ENCODE measurements around the gene CNTNAP5.

- no peak for TF ChIP-seq REST (IDR thresholded peaks at IDR 0.05)
- TF ChIP-seq RXRA (IDR thresholded peaks at IDR 0.05) = no peak
- TF ChIP-seq CTCF (IDR thresholded peaks at IDR 0.05; ENCODE audit: low read depth, low read length, missing input control) = no peak
- TF ChIP-seq TAF1 (conservative IDR thresholded peaks at IDR 0.05) = no peak
- TF ChIP-seq, protein P1, sequence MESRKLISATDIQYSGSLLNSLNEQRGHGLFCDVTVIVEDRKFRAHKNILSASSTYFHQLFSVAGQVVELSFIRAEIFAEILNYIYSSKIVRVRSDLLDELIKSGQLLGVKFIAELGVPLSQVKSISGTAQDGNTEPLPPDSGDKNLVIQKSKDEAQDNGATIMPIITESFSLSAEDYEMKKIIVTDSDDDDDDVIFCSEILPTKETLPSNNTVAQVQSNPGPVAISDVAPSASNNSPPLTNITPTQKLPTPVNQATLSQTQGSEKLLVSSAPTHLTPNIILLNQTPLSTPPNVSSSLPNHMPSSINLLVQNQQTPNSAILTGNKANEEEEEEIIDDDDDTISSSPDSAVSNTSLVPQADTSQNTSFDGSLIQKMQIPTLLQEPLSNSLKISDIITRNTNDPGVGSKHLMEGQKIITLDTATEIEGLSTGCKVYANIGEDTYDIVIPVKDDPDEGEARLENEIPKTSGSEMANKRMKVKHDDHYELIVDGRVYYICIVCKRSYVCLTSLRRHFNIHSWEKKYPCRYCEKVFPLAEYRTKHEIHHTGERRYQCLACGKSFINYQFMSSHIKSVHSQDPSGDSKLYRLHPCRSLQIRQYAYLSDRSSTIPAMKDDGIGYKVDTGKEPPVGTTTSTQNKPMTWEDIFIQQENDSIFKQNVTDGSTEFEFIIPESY (IDR thresholded peaks at IDR 0.05) = no peak
- no peak for TF ChIP-seq SP1 (IDR thresholded peaks at IDR 0.05)
- TF ChIP-seq, protein P2, sequence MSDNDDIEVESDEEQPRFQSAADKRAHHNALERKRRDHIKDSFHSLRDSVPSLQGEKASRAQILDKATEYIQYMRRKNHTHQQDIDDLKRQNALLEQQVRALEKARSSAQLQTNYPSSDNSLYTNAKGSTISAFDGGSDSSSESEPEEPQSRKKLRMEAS (IDR thresholded peaks at IDR 0.05) = no peak
- no peak for TF ChIP-seq YY1 (IDR thresholded peaks at IDR 0.05)
- TF ChIP-seq JUND (IDR thresholded peaks at IDR 0.05) = no peak
- TF ChIP-seq RAD21 (IDR thresholded peaks at IDR 0.05) = no peak
- TF ChIP-seq FOXA1 (IDR thresholded peaks at IDR 0.05) = no peak
- no peak for TF ChIP-seq HNF4A (conservative IDR thresholded peaks at IDR 0.05)
- TF ChIP-seq ATF3 (IDR thresholded peaks at IDR 0.05) = no peak
- TF ChIP-seq EGR1 (IDR thresholded peaks at IDR 0.05; ENCODE audit: low read depth in 2 of 2) = no peak
Measured at GRCh38 chr2:124708661-124709060, 683.6 kb downstream of the CNTNAP5 start.
